Measurements from ENCODE around the gene ZNF318.

- TF ChIP-seq CTCF (optimal IDR thresholded peaks at IDR 0.05 in 1 of 3, IDR thresholded peaks at IDR 0.05 in 1 of 3, conservative IDR thresholded peaks at IDR 0.05 in 1 of 3; ENCODE audit: extremely low read depth in 1 of 3, insufficient read depth in 2 of 3, low read length in 3 of 3) = no peak
- TF ChIP-seq EZH2 (IDR thresholded peaks at IDR 0.05; ENCODE audit: low read length) = no peak
These were observed 26.3 kb upstream of the ZNF318 start for GRCh38 chr6:43395776-43396175.

Measured in keratinocyte (primary cell).